K562 (cell line): Measurements from ENCODE around the gene FUCA1. TPM values are rescaled to one million over a fixed set of nuclear protein-coding genes. Genes with fewer than 3 reads are reported as not detected.

ENCODE experiments used
- BCL6 ChIP-seq: fragments of 250-450 bp; sonication (Bioruptor Pico); IDR thresholded peaks from 2 replicates; pipeline ENCODE4 v1.4.0; 2020
- C11orf30 ChIP-seq: fragments of 450-650 bp; IDR thresholded peaks from 2 replicates; pipeline ENCODE4 v1.6.1; 2016; ENCODE audit warnings: low read depth, mild to moderate bottlenecking
- GABPA ChIP-seq: fragments of 200-800 bp; sonication (Bioruptor generic); conservative IDR thresholded peaks from 2 replicates; pipeline ENCODE4 v1.6.1; 2016; ENCODE audit warnings: low read depth, missing genetic modification characterization, missing compliant biosample characterization
- JUNB ChIP-seq: fragments of 450-650 bp; formaldehyde crosslinking; conservative IDR thresholded peaks from 2 replicates; pipeline ENCODE4 v1.4.0; 2020; ENCODE audit warnings: mild to moderate bottlenecking
- NFATC3 ChIP-seq: fragments of 450-650 bp; IDR thresholded peaks from 2 replicates; pipeline ENCODE4 v1.6.1; 2017; ENCODE audit warnings: mild to moderate bottlenecking
- NR2C2 ChIP-seq, 2 experiments: fragments of 200-800 bp in 1 of 2; sonication (Bioruptor generic) in 1 of 2; sonication (generic) in 1 of 2; formaldehyde crosslinking in 1 of 2; IDR thresholded peaks; 2 replicates each; pipeline versions ENCODE4 v1.6.1 to v1.8.0; 2016 to 2022; ENCODE audit warnings: mild to moderate bottlenecking in 1 of 2, missing compliant biosample characterization in 1 of 2, missing genetic modification characterization in 1 of 2, missing genetic modification reagents in 1 of 2
- PBX2 ChIP-seq, 2 experiments: IDR thresholded peaks in 1 of 2; conservative IDR thresholded peaks in 1 of 2; 2 replicates each; pipeline ENCODE4 v1.6.1; 2016; ENCODE audit warnings: low read depth in 2 of 2, mild to moderate bottlenecking in 1 of 2, missing compliant biosample characterization in 1 of 2, missing genetic modification characterization in 1 of 2, moderate library complexity in 1 of 2
- SAFB2 ChIP-seq: fragments of 200-400 bp; formaldehyde crosslinking; IDR thresholded peaks from 2 replicates; pipeline ENCODE4 v1.6.1; 2018; ENCODE audit warnings: borderline replicate concordance, low read length, low read depth, moderate library complexity; ENCODE audit not compliant: severe bottlenecking
- SLC30A9 ChIP-seq: fragments of 250-450 bp; sonication (Bioruptor Pico); IDR thresholded peaks from 2 replicates; pipeline ENCODE4 v1.8.0; 2022; ENCODE audit warnings: mild to moderate bottlenecking, moderate library complexity
- SMAD1 ChIP-seq: fragments of 150-350 bp; IDR thresholded peaks from 2 replicates; pipeline ENCODE4 v1.6.1; 2014; ENCODE audit warnings: low read length, low read depth; ENCODE audit not compliant: partially characterized antibody
- TBP ChIP-seq: optimal IDR thresholded peaks from 2 replicates; pipeline ENCODE3; 2011; ENCODE audit warnings: low read depth, low read length, improper control_type of control experiment
- YY1 ChIP-seq, 3 experiments: IDR thresholded peaks; 2 replicates each; pipeline ENCODE4 v1.6.1; 2011; ENCODE audit warnings: low read length in 2 of 3, mild to moderate bottlenecking in 2 of 3, moderate library complexity in 2 of 3, borderline replicate concordance in 1 of 3, control low read depth in 1 of 3, low read depth in 1 of 3; ENCODE audit not compliant: insufficient read depth in 3 of 3, insufficient replicate concordance in 2 of 3, control insufficient read depth in 1 of 3, insufficient read length in 1 of 3; ENCODE audit errors: extremely low read depth in 1 of 3
- ZNF217 ChIP-seq: sonication (generic); formaldehyde crosslinking; IDR thresholded peaks from 2 replicates; pipeline ENCODE4 v1.8.0; 2022; ENCODE audit warnings: mild to moderate bottlenecking, missing genetic modification reagents
- ZNF830 ChIP-seq: fragments of 250-450 bp; sonication (Bioruptor Pico); IDR thresholded peaks from 2 replicates; pipeline ENCODE4 v1.5.0; 2021; ENCODE audit warnings: mild to moderate bottlenecking
- polyA plus RNA-seq, 8 experiments: library from polyadenylated mRNA; depleted of rRNA in 4 of 8; stranded (reverse) in 5 of 8; unstranded in 3 of 8; fragments of >200 nt; fragmentation: Nextera tagmentation in 2 of 8; fragmentation: Illumina TruSeq in 1 of 8; extraction: Ambion mirVana in 2 of 8; extraction: Trizol in 1 of 8; gene quantifications; 2 replicates each; pipeline versions ENCODE4 v1.2.1 to v1.2.3, GENCODE V29; 2011 to 2014; ENCODE audit warnings: inconsistent platforms in 1 of 8, missing spikeins in 1 of 8
- total RNA-seq, 7 experiments: library from RNA; depleted of rRNA in 6 of 7; stranded (reverse); fragments of >200 nt in 6 of 7; fragmentation: Illumina TruSeq in 2 of 7; extraction: Trizol in 2 of 7; gene quantifications; 2 replicates each; pipeline versions ENCODE4 v1.2.1 to v1.2.3, GENCODE V29; 2011 to 2021; ENCODE audit warnings: low replicate concordance in 1 of 7
- TF ChIP-seq, protein P1 (sequence below): fragments of 450-650 bp; IDR thresholded peaks from 2 replicates; pipeline ENCODE4 v1.6.1; 2016
- TF ChIP-seq, protein P2 (sequence below): fragments of 250-450 bp; sonication (Bioruptor Pico); IDR thresholded peaks from 2 replicates; pipeline ENCODE4 v1.4.0; 2020; ENCODE audit warnings: mild to moderate bottlenecking, moderate library complexity
- TF ChIP-seq, protein P3 (sequence below): fragments of 250-450 bp; sonication (Bioruptor Pico); IDR thresholded peaks from 2 replicates; pipeline ENCODE4 v1.9.0; 2021; ENCODE audit warnings: mild to moderate bottlenecking, inconsistent platforms

Gene FUCA1
- total and polyA plus RNA-seq, 9 of the 15 experiments (the other 6 are each of a cell fraction or from before 2014, with no cell fraction given): 7.0 to 20.5 (median 13.5) TPM

DNA sequence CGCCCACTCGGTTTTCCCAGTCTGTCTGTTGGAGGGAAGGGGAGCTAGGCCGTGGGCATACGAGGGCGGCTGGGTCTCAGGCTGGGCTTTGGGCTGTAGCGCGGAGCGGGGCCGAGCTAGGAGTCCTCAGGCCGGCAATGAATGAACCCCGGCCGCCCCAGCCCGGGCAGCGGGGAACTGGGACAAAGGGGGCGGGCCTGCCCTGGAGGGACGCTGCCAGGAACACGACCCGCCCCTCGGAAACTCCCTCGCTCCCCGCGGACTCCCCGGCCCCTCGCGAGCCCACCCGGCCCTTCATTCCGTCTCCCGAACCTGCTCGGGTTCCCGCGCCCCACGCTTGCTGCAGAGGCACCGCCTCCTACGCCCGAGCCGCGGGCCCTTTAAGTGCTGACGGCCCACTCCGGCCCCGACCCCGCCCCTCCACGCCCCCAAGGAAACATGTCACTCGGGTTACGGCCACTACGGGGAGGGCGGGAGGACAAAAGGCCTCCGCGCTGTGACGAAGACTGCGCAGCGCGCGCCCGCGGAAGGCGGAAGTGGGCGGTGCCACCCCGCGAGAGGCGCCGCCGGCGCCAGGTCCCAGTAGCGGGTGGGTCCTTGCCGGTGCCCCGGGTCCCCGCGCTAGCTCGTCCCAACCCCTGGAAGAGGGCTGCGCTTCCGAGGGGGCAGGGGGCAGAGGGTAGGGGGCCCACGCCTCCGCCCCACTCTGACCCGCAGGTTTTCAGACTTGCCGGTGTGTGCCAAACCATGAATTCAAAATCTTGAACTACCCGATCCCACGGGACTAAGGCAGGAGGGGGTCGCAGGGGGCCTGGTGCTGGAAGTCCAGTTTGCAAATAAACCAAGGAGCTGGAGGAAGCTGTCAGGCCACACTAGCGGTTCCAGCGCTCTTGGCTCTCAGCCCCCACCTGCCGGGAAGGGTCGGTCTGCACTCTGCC lies 67.4 kb downstream of the FUCA1 start, which contains the start of gene GALE (continued):
- peak in 2 of 3 experiments; percentile 50 to 63 for TF ChIP-seq YY1 (IDR thresholded peaks at IDR 0.05; ENCODE audit: borderline replicate concordance in 1 of 3, control insufficient read depth in 1 of 3, extremely low read depth in 1 of 3, insufficient read depth in 3 of 3, insufficient read length in 1 of 3, insufficient replicate concordance in 2 of 3, low read depth in 1 of 3, low read length in 2 of 3)
- no peak for TF ChIP-seq ZNF217 (CRISPR knock-in tag)
- peak; percentile 91 for TF ChIP-seq GABPA (tag)
- no peak for TF ChIP-seq BCL6 (CRISPR knock-in tag)
- TF ChIP-seq NR2C2 (CRISPR knock-in tag; IDR thresholded peaks at IDR 0.05): no peak
- TF ChIP-seq NR2C2 (tag; IDR thresholded peaks at IDR 0.05): peak; percentile 90
- TF ChIP-seq, protein P1, sequence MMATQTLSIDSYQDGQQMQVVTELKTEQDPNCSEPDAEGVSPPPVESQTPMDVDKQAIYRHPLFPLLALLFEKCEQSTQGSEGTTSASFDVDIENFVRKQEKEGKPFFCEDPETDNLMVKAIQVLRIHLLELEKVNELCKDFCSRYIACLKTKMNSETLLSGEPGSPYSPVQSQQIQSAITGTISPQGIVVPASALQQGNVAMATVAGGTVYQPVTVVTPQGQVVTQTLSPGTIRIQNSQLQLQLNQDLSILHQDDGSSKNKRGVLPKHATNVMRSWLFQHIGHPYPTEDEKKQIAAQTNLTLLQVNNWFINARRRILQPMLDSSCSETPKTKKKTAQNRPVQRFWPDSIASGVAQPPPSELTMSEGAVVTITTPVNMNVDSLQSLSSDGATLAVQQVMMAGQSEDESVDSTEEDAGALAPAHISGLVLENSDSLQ: peak; percentile 84
- TF ChIP-seq, protein P2, sequence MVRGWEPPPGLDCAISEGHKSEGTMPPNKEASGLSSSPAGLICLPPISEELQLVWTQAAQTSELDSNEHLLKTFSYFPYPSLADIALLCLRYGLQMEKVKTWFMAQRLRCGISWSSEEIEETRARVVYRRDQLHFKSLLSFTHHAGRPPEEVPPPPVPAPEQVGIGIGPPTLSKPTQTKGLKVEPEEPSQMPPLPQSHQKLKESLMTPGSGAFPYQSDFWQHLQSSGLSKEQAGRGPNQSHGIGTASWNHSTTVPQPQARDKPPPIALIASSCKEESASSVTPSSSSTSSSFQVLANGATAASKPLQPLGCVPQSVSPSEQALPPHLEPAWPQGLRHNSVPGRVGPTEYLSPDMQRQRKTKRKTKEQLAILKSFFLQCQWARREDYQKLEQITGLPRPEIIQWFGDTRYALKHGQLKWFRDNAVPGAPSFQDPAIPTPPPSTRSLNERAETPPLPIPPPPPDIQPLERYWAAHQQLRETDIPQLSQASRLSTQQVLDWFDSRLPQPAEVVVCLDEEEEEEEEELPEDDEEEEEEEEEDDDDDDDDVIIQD (CRISPR knock-in tag): peak; percentile 57
- no peak; the same call in 1 of the 2 replicates for TF ChIP-seq JUNB (CRISPR knock-in tag)
- TF ChIP-seq ZNF830 (CRISPR knock-in tag): peak; percentile 70
- peak; percentile 46 for TF ChIP-seq C11orf30
- peak; percentile 70 for TF ChIP-seq TBP
- TF ChIP-seq SLC30A9 (CRISPR knock-in tag): no peak
- TF ChIP-seq NFATC3: no peak
- TF ChIP-seq, protein P3, sequence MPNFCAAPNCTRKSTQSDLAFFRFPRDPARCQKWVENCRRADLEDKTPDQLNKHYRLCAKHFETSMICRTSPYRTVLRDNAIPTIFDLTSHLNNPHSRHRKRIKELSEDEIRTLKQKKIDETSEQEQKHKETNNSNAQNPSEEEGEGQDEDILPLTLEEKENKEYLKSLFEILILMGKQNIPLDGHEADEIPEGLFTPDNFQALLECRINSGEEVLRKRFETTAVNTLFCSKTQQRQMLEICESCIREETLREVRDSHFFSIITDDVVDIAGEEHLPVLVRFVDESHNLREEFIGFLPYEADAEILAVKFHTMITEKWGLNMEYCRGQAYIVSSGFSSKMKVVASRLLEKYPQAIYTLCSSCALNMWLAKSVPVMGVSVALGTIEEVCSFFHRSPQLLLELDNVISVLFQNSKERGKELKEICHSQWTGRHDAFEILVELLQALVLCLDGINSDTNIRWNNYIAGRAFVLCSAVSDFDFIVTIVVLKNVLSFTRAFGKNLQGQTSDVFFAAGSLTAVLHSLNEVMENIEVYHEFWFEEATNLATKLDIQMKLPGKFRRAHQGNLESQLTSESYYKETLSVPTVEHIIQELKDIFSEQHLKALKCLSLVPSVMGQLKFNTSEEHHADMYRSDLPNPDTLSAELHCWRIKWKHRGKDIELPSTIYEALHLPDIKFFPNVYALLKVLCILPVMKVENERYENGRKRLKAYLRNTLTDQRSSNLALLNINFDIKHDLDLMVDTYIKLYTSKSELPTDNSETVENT (CRISPR knock-in tag): 0 out of 2 replicates have a peak, but pooled peaks have one; percentile 35
- no peak for TF ChIP-seq SAFB2
- TF ChIP-seq SMAD1: no peak
- TF ChIP-seq PBX2 (CRISPR knock-in tag; IDR thresholded peaks at IDR 0.05; ENCODE audit: low read depth): peak; percentile 50
- TF ChIP-seq PBX2 (tag; conservative IDR thresholded peaks at IDR 0.05; ENCODE audit: low read depth): no peak
